ENCODE results near the gene IFT20.
A peak's percentile ranks its signal among the peaks of the same experiment; 100 is the strongest.

Gene IFT20

DNA sequence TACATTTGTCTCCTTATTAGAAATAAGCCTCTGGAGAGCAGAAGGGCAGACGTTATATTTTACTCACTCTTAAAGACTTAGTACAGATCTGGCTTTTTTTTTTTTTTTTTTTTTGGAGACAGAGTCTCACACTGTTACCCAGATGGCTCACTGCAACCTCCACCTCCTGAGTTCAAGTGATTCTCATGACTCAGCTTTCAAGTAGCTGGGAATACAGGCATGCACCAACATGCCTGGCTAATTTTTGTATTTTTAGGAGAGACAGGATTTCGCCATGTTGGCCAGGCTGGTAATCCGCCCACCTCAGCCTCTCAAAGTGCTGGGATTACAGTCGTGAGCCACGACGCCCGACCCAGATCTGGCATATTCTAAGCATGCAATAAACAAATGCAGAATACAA lies 52.7 kb downstream of the IFT20 start:
- Histone ChIP-seq H3K27ac (ENCODE audit: low read depth, low read length) (peak overlapping the region; percentile 78), H4K12ac (ENCODE audit: low read depth, low read length) (no peak overlapping the region), H3K23ac (ENCODE audit: low read length) (no peak overlapping the region), H4K91ac (ENCODE audit: low read depth, low read length) (peak overlapping the region; percentile 68), H3K36me3 (ENCODE audit: control insufficient read depth in 1 of 2, insufficient read depth in 2 of 2, low read length in 2 of 2) (no peaks in the 10 kb centered on the region), H2AFZ (ENCODE audit: insufficient read depth, low read length, poor library complexity) (no peak overlapping the region), H3K4me1 (ENCODE audit: control insufficient read depth in 1 of 2, insufficient read depth in 2 of 2, low read length in 2 of 2) (peaks cover 12 to 17% of the 10 kb centered on the region in 2 experiments), H3K9me3 (ENCODE audit: insufficient read depth, low read depth, low read length) (no peaks in the 10 kb centered on the region), H3K4me2 (ENCODE audit: low read length) (no peak overlapping the region), H3K4ac (ENCODE audit: low read depth, low read length) (no peak overlapping the region), H3K79me1 (ENCODE audit: low read length) (peaks cover 19% of the 10 kb centered on the region), H4K8ac (ENCODE audit: low read depth, low read length) (peak overlapping the region; percentile 54), H3K4me3 (ENCODE audit: low read depth, low read length) (no peak overlapping the region), H3K79me2 (ENCODE audit: control insufficient read depth, insufficient read depth, low read length, poor library complexity) (peaks cover 2% of the 10 kb centered on the region), H3K27me3 (ENCODE audit: insufficient read depth, low read length) (no peaks in the 10 kb centered on the region), H3K9ac (ENCODE audit: low read length) (no peak overlapping the region), H2AK5ac (ENCODE audit: low read length) (no peak overlapping the region), H2BK120ac (ENCODE audit: insufficient read depth, low read length, poor library complexity) (peak overlapping the region; percentile 80), H3K14ac (ENCODE audit: low read length) (peak overlapping the region; percentile 77), H3K18ac (ENCODE audit: low read length) (no peak overlapping the region), H2BK5ac (ENCODE audit: low read depth, low read length, poor library complexity) (peak overlapping the region; percentile 97), H2BK12ac (ENCODE audit: low read length) (no peak overlapping the region)
- no CpG with 5 or more reads among the region's 7 CpGs for WGBS (ENCODE audit: extremely low coverage, insufficient coverage, insufficient read length)
- DNase-seq, result peak; percentile 44 to 70

DNA sequence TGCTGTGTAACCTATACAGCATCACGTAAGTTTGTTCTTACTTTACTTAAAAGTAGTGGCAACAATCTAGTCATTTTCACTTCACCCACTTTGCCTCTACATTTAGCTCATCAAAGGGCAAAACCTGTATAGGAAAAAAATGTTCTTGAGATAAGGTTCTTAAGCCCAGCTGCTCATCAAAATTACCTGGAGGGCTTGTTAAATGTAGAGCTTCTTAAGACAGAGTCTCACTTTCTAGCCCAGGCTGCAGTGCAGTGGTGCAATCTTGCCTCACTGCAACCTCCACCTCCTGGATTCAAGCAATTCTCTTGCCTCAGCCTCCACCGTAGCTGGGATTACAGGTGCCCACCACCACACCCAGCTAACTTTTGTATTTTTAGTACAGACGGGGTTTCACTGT lies 54.4 kb downstream of the IFT20 start:
- no peak overlapping the region for H3K23ac ChIP-seq (ENCODE audit: low read length)
- H3K79me2 ChIP-seq (ENCODE audit: control insufficient read depth, insufficient read depth, low read length, poor library complexity), result peaks cover 8% of the 10 kb centered on the region
- no peak overlapping the region for H3K4ac ChIP-seq (ENCODE audit: low read depth, low read length)
- H3K14ac ChIP-seq (ENCODE audit: low read length), result peak overlapping the region; percentile 29
- no peak overlapping the region for H3K27ac ChIP-seq (ENCODE audit: low read depth, low read length)
- H2BK120ac ChIP-seq (ENCODE audit: insufficient read depth, low read length, poor library complexity), result peak overlapping the region; percentile 87
- H3K9me3 ChIP-seq (ENCODE audit: insufficient read depth, low read depth, low read length), result no peaks in the 10 kb centered on the region
- peak overlapping the region; percentile 70 for H4K91ac ChIP-seq (ENCODE audit: low read depth, low read length)
- no peak overlapping the region for H3K4me2 ChIP-seq (ENCODE audit: low read length)
- WGBS (ENCODE audit: extremely low coverage, insufficient coverage, insufficient read length), result no CpG with 5 or more reads among the region's 3 CpGs
- no peaks in the 10 kb centered on the region for H3K36me3 ChIP-seq (ENCODE audit: control insufficient read depth in 1 of 2, insufficient read depth in 2 of 2, low read length in 2 of 2)
- peak; percentile 72 to 92 for DNase-seq
- H4K8ac ChIP-seq (ENCODE audit: low read depth, low read length), result no peak overlapping the region
- peak overlapping the region; percentile 73 for H2BK12ac ChIP-seq (ENCODE audit: low read length)
- H2AFZ ChIP-seq (ENCODE audit: insufficient read depth, low read length, poor library complexity), result no peak overlapping the region
- no peak overlapping the region for H2AK5ac ChIP-seq (ENCODE audit: low read length)
- no peak overlapping the region for H4K12ac ChIP-seq (ENCODE audit: low read depth, low read length)
- H3K79me1 ChIP-seq (ENCODE audit: low read length), result peaks cover 34% of the 10 kb centered on the region
- H3K9ac ChIP-seq (ENCODE audit: low read length), result no peak overlapping the region
- no peak overlapping the region for H2BK5ac ChIP-seq (ENCODE audit: low read depth, low read length, poor library complexity)
- peaks cover 25 to 31% of the 10 kb centered on the region in 2 experiments for H3K4me1 ChIP-seq (ENCODE audit: control insufficient read depth in 1 of 2, insufficient read depth in 2 of 2, low read length in 2 of 2)
- H3K27me3 ChIP-seq (ENCODE audit: insufficient read depth, low read length), result no peaks in the 10 kb centered on the region
- H3K18ac ChIP-seq (ENCODE audit: low read length), result no peak overlapping the region
- H3K4me3 ChIP-seq (ENCODE audit: low read depth, low read length), result no peak overlapping the region

DNA sequence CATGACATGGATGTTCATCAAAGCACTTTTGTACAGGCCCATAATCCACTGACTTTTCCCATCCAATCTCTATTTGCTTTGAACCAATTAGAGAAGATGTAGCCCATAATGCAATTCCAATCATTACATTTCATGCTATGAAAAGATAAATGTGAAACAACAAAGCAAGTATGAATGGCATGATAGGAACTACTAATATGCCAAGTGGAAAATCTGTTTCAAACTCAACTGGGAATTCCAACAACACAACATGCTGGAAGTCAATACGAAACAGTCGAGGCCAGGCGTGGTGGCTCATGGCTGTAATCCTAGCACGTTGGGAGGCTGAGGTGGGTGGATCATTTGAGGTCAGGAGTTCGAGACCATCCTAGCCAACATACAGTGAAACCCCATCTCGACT lies 55.9 kb downstream of the IFT20 start:
- Histone ChIP-seq H2AFZ (ENCODE audit: insufficient read depth, low read length, poor library complexity) (no peak overlapping the region), H3K36me3 (ENCODE audit: control insufficient read depth in 1 of 2, insufficient read depth in 2 of 2, low read length in 2 of 2) (no peaks in the 10 kb centered on the region), H2BK120ac (ENCODE audit: insufficient read depth, low read length, poor library complexity) (peak overlapping the region; percentile 75), H3K4me3 (ENCODE audit: low read depth, low read length) (no peak overlapping the region), H3K18ac (ENCODE audit: low read length) (peak overlapping the region; percentile 83), H3K23ac (ENCODE audit: low read length) (no peak overlapping the region), H3K14ac (ENCODE audit: low read length) (peak overlapping the region; percentile 59), H2BK12ac (ENCODE audit: low read length) (peak overlapping the region; percentile 88), H3K4ac (ENCODE audit: low read depth, low read length) (peak overlapping the region; percentile 24), H3K4me1 (ENCODE audit: control insufficient read depth in 1 of 2, insufficient read depth in 2 of 2, low read length in 2 of 2) (peaks cover 28 to 32% of the 10 kb centered on the region in 2 experiments), H4K91ac (ENCODE audit: low read depth, low read length) (peak overlapping the region; percentile 72), H2AK5ac (ENCODE audit: low read length) (peak overlapping the region; percentile 87), H2BK5ac (ENCODE audit: low read depth, low read length, poor library complexity) (peak overlapping the region; percentile 58), H3K79me2 (ENCODE audit: control insufficient read depth, insufficient read depth, low read length, poor library complexity) (peaks cover 8% of the 10 kb centered on the region), H4K12ac (ENCODE audit: low read depth, low read length) (no peak overlapping the region), H3K4me2 (ENCODE audit: low read length) (no peak overlapping the region), H3K9ac (ENCODE audit: low read length) (no peak overlapping the region), H3K79me1 (ENCODE audit: low read length) (peaks cover 39% of the 10 kb centered on the region), H3K27me3 (ENCODE audit: insufficient read depth, low read length) (no peaks in the 10 kb centered on the region), H3K9me3 (ENCODE audit: insufficient read depth, low read depth, low read length) (no peaks in the 10 kb centered on the region), H3K27ac (ENCODE audit: low read depth, low read length) (peak overlapping the region; percentile 38), H4K8ac (ENCODE audit: low read depth, low read length) (no peak overlapping the region)
- no CpG with 5 or more reads among the region's 6 CpGs for WGBS (ENCODE audit: extremely low coverage, insufficient coverage, insufficient read length)
- peak; percentile 51 to 89 for DNase-seq
